Stimulated activated CD8-positive, alpha-beta memory T cell treated with anti-CD3 and anti-CD28 coated beads, Interleukin-12 subunit alpha, Interleukin-12 subunit beta, amount 100 ng/mL, for 4 hours (primary cell): ENCODE results near the gene UMAD1.

Source experiments
- DNase-seq: peaks from one replicate; pipeline ENCODE4 v3.0.0-alpha.2; 2020; ENCODE audit warnings: low read depth

The UMAD1 gene

DNA sequence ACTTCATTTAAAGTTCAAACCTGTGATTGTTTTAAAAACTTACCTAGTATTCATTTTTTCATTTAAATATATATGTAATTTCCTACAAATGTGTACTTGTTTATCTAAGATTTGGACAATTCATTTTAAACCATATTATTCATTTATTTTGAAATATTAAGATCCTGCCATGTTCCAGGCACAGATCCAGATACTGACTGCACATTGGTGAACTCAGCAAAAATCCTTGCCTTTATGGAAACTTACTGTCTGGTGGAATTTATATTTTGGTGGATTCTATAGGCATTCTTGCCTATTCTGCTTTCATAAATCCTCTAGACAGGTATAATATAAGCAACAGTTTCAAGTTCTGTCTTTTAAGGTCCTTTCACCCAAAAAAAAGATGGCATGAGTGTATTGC is 126.1 kb downstream of the UMAD1 start:
- DNase-seq: no peak

DNA sequence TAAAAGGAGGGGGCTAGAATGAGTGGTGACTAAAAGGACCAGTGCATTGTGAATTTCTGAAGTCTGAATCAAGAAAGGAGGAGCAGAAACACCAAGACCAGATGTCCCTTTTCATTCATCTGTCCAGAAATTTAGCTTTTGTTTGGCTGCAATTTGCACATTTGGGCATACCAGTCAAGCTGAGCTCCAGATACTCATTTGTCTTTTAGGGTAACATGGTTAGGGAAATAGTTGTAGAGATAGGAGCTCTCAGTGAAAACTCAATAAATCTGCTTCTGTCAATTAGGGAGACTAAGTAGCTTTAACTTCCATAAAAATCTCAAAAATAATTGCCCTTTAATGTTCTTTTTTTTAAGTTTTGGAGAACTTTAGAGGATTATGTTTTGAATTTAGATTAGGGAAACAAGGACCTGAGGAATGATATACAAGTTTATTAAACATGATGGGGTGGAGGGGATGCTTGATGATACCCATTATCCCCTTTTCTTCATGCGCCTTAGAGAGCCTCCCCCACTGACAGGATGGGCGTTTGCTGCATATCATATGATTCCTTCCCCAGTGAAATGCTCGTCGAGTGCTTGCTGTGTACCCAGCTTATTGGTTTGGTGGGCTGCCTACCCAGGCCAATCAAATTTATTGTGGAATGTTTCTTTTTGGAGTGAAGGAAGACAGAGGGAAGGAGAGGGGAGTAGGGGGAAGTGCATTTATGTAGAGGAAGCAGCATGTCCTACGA is 128.6 kb downstream of the UMAD1 start:
- no peak for DNase-seq

DNA sequence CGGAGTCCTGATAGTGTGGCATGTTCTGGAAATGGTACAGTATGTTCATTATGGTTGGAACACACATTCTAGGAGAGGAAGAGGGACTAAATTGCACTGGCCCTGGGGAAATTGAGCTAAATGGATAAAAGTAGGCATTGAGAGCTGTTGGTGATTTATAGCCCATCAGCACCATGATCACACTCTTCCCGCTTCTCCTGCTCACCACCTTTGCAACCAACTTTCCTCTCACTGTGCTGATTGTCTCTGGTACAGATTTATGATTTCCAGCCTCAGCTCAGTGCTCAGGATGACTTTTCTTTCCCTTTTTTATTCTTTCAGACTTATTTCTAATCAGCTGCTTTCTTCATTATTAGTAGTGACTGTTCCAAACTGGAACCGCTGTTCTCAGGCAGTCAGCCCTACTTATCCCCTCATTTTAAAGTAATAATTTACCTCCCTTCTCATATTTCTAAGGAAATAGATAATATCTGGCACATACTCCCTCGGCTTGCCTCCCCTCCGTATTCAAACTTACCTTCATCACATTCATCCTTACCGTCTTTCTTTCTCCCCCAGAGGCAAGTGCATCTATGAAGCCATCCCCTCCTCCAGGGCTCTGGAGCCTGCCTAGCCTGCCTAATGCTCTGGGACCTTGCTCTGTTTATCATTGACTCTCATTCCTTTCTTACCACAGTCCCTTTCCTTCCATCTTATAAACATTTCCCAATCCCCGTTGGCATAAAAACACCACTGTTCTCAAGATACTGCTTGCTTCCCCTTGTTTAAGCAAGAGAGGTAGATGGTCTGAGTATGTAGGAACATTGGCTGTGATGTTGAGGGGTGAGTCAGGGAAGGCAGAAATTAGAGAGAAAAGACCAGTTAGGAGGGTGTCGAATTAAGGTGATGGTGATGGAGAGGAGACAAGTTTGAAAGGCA is 129.4 kb downstream of the UMAD1 start:
- DNase-seq: no peak

DNA sequence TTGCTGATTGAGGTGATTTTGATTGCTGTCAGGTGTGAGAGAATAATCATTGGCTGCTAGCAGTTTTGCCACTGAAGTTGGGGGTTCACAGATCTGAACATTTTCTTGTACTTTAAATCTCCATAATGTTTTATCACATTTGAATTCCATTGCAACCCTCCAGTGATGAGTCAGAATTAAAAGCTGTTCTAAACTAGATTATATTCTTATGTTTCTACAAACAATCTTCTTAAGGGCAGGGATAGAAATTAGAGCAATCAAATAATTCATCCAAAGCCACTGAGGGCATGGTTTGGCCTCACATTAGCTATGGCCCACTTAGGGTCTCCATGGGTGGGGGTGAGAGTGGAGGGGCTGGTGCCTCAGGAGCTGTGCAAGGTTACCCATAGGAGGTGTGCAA is 130.9 kb downstream of the UMAD1 start:
- no peak for DNase-seq

DNA sequence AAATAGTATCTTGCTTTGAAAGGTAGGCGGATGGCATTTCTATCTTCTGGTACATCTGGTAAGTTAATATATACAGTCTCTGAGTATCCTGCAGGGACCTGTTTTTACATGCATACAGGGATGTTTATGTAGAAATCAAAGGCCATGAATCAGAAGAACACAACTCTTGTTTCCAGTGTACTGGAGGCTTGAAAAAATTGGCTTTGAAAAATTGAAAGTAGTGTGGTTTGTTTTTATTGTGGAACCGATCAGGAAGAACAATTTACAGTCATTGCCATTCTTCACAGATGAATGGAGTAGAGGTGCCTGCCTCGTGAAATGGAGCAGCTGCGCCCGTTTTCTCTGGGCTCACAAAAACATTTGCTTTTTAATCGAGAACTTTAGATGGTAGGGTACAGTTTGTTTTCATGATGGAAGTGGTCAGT is 131.9 kb downstream of the UMAD1 start:
- no peak for DNase-seq

DNA sequence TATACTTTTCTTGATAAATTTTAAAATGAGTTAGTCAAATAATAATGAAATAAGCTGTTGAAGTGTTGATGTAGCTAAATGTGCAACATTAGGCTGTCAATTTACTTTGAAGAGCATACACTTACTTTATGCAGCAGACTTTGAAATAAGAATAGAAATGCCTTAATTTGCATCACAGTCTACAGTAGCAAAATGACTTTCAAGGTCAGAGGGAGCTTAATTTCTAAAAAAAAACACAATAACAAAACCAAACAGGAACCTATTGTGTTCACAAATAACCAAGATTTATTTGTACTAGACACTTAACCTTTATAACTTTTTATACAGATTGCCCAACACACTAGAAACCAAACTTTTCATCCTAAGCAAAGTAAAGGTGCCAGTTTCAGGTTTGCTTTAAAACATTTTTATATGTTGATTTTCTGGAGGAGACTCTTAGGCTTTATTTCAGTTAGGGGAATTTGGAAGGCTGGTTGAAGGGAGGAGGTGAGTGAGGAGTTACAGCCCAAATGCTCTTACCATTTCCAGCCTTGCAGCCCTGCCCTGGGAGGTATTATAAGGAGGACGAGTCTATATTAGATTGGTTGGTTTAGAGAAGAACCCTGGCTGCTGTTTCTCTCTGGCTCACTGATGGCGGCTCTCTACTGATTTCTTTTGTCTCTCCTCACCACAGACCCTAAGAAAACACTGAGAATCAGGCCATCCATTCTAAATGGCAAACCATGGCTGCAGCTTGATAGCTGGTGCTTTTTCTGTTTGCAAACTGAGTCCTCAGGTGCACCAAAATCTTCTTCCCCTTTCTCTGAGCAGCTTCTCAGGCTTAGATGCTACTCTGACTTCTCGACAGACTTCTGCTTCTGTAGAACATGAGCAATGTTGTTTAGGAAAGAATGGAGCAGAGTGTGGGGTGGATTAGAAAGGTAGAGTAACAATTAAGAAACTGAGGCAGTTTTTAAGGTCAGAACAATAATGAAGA is 133.1 kb downstream of the UMAD1 start:
- no peak for DNase-seq

DNA sequence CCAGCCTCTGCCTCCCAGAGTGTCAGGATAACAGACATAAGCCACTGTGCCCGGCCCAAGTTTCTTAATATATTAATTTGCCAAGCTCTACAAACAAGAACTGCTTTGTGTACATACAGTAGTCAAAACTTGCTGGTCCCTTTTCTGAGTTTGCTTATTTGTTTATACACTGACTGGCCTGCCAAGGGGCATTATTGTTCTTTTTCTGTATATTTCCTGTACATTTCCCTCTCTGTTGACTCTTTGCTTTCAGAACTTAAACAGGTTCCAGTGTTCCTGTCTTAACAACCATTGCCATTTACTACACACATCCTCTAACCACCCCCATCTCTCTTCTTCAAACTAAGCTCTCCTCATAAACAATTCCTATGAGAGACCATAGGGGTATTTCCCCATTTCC is 139.3 kb downstream of the UMAD1 start:
- no peak for DNase-seq

DNA sequence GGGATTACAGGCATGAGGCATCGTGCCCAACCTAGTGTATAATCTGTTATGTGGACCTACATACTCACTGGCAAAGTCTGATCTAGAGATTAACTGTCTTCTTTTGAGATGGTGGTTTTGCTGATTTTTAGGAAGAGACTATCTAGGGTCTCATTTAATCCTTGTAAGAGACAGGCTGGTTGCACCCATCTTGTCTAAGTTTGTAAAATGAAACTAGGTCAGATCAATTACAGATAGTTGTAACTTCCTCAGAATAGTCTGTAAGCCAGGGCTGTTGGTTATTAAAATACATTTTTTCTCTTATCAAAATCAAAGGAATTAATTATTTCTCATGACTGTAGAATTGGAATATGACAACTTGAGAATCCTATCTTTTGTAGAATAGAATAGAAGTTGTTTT is 142.4 kb downstream of the UMAD1 start:
- DNase-seq: no peak

DNA sequence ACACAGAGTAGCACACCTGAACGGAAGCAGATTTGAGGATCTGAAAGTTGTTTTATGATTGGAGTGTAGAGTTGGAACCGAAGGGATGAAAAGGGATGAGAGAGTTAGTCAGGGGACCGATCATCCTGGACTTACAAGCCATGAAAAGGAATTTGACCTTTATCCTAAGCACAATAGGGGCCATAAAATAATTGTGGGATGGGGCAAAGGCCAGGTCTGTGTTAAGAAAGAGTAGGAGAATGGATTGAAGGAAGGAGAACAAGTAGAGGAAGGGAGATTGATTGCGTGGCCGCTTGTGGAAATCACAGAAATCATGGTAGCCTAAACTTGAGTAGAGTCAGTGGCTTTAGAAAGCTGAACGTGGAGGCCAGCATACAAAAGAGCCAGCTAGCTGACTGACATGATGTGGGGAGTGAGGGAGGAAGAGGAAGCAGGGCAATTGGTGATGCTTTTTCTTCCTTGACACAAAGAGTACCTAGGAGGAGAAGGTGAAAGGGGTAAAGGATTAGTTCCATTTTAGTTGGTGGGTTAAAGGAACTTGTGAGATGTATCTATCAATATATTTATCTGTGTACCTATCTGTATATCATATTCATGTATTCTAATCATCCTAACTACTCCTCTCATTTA is 144.9 kb downstream of the UMAD1 start:
- DNase-seq: no peak

DNA sequence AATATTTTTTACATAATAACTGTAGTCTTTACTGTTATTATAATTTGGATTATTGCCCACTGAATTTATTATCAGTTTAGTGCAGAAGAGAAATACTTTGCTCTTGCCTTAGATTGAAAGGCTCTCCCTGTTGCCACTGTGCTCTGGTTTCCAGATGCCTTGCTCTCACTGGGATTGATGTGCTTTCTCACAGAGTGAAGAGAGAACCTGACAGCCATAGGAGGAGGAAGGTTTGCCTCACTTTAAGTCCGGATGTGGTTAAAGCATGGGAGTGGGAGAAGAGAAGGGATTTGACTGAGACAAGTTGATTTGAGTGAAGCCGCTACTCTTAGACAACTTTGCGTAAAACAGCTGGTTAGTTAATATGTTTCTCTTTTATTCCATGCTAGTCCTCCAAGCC is 146.0 kb downstream of the UMAD1 start:
- DNase-seq: no peak

DNA sequence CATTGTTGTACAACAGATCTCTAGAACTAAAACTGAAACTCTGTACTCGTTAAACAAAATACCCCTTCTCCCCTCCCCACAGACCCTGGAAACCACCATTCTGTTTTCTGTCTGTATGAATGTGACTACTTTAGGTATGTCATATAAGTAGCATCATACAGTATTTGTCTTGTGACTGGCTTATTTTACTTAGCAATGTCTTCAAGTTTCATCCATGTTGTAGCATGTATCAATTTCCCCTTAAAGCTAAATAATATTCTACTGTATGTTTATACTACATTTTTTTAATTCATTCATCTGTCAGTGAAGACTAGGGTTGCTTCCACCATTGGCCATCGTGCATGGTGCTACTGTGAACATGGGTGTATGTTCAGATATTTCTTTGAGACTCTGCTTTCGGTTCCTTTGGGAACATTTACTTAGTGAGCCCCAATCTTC is 149.0 kb downstream of the UMAD1 start:
- no peak for DNase-seq

DNA sequence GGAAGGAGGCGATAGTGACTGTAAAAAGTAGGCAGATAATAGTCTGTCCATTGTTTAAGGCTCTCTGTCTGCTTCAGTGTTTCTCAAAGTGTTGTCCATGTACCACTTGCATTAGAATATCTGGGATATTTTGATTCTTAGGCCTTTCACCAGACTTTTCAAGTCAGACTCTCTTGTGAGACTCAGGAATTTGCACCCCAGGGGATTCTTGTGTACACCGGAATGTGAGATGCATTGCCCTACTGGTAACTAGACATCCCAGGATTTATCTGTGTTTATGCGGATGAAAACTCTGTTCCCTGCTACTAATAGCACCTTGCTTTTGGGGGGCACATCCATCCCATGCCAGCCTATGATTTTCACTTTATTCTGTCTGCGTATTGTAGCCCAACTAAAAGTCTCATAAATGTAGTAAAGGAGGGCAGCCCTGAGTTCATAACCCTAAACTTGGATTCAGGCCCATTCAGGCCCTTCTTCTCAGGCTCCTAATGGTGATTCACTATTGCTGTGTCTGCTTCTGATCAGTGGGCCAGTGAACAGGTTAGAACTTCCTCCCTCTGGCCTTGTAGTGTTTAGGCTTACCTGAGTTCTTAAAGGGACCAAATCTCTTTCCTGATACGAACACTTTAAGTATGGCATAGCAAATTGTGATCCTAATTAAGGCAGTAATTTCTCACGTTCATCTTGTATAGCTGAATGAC is 149.6 kb downstream of the UMAD1 start:
- no peak for DNase-seq

DNA sequence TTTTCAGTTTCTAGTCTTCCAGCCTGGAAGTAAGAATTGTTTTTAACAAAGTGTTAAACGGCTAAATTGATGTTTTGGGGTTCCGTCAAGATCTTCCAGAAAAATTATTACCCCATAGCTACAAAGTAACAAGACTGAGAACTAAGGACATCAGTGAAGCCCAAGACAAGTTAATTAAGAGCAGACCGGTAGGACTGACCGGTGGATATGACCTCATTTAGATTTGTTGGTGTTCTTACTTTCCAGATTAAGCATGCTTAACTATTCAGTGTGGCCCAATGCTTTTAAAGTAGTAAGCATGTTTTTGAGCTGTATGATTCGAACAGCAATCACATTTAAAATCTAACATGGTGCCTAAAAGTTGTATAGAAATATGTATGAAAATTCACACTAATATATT is 151.0 kb downstream of the UMAD1 start:
- no peak for DNase-seq

DNA sequence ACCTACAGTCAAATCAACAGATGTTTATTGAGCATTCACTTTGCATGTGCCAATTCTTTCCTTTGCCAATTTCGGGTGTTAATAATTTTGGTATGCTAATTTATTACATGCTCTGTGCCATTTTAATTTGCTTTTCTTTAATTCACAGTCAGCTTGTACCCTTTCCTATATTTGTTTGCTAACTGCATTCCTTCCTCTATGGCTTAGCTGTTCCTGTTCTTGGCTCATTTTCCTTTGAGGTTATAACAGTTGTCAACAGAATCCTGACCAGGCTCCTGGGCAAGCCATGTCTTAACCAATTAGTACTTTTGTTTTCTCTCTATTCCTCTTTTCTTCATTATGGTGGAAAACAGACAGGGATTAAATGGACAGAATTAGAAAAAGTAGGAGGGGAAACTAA is 151.5 kb downstream of the UMAD1 start:
- no peak for DNase-seq

DNA sequence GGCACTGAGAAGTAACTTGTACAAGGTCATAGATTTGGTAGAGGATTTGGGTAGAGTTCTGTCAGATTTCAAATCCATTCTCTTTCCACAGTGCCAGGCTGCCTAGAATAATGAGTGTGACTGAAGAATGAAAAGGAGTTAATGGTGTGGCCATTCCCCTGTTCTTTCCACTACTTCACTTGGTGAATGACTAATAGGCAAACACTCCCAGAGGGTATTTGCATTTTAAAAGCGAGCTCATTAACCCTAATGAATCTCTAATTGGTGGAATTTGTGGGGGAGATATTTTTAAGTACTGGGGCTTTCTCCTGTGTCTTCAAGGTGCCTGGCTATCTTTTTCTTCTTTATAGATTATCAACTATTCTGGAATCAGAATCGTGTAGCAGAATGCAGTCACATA is 152.7 kb downstream of the UMAD1 start:
- DNase-seq: no peak

DNA sequence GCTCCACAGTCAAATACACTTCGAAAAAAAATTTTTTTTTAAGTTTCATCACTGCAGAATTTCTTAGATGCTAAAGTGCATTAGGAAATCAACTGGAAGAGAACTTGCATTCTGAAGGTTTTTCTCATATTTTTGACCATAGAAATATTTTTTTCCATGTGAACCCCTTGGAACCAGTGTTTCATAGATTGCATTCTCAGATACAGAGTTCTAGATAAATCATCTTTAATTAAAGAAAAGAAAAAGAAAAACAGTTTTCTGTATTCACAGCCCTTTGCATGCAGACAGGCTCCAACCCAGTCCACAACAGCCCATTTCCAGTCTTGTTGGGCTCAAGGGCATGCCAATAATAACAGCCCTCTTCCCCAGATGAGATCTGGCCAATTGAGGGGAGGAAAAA is 153.4 kb downstream of the UMAD1 start:
- no peak for DNase-seq

DNA sequence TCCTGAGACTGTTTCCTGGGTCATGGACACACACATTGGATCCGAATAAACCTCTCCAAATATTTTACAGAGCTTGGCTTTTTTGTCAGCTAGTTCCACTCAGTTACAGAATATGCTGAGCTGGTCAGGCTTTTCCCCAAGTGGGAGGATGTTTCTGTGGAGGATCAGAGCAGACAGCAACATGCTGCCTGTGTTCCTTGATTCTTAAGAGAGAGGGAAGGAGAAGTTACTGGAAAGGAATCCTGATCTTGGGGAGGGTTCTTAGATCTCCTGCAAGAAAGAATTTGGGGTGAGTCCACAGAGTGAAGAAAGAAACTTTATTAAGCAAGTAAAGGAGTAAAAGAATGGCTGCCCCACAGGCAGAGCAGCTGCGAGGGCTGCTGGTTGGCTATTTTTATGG is 154.7 kb downstream of the UMAD1 start:
- no peak for DNase-seq

DNA sequence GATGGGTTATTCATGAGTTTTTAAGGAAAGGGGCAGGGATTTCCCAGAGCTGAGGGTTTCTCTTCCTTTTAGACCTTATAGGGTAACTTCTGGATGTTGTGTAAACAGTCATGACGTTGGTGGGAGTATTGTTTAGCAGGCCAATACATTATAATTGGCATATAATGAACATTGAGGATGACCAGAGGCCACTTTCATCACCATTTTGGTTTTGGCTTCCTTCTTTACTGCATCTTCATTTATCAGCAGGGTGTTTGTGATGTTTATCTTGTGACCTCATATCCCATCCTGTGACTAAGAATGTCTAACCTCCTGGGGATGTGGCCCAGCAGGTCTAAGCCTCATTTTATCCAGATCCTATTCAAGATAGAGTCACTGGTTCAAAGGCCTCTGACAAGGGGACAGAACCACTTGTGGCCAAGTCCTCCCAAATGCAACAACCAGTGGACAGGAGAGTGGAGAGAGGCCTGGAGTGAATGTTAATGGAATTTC is 155.1 kb downstream of the UMAD1 start:
- no peak for DNase-seq

DNA sequence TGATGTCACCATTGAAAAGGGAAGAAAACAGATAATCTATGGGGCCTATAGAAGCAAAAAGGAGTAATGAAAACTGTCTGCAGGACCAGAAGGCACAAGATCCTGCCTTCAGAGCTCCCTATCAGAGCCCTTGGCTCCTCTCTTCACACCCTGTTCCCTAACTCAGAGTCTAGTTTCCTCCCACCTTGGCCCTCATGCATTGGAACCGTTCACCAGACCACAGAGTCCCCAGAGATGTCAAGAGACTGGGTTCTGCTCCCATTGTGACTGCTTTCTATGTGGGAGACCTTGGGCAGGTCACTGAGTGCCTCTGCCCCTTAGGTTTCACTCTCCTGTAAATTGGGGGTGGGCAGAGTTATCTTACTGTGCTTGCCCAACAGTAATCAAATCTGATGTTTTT is 158.0 kb downstream of the UMAD1 start:
- no peak for DNase-seq

DNA sequence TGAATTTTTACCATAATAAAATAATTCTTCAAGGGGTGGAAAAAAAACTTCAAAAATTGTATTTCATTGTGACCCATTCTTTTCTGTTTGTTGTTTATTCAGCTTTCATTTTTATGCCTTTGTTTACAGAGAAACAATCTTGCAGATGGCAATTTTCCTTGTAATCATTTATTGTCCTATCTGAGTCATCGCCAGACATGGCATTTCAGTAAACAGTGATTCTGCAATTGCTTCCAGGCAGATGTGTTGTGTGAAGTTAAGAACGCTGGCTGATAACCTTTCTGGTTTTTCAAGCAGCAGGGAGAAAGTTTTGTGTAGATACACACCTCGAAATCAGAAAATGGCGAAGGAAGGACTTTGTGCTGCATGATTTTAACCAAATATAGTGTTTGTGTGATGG is 158.6 kb downstream of the UMAD1 start:
- no peak for DNase-seq

DNA sequence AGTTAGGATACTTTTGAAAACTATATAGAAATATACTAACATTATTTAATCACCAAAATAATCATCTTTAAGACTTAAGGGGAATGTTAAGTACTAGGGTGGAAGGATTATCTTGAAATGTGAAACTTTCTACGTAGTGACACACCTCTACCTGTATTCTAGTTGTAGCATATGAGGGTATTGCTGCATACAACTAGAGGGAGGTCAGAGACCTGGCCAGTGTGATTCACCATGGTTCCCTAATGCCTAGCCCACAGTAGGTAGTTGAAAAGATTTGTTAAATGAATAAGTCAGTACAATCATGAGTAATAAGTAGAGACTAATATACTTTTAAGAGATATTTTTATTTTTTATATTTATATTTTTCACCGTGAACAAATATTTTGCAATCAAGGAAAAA is 162.0 kb downstream of the UMAD1 start:
- no peak for DNase-seq
